COLO668 (cell line): ENCODE results near the gene SH3BGR.

Experiments used
- DNase-seq: peaks from one replicate; lab custom pipeline; 2025; ENCODE audit not compliant: unreplicated experiment; lab: John Stamatoyannopoulos, UW

Gene SH3BGR

DNA sequence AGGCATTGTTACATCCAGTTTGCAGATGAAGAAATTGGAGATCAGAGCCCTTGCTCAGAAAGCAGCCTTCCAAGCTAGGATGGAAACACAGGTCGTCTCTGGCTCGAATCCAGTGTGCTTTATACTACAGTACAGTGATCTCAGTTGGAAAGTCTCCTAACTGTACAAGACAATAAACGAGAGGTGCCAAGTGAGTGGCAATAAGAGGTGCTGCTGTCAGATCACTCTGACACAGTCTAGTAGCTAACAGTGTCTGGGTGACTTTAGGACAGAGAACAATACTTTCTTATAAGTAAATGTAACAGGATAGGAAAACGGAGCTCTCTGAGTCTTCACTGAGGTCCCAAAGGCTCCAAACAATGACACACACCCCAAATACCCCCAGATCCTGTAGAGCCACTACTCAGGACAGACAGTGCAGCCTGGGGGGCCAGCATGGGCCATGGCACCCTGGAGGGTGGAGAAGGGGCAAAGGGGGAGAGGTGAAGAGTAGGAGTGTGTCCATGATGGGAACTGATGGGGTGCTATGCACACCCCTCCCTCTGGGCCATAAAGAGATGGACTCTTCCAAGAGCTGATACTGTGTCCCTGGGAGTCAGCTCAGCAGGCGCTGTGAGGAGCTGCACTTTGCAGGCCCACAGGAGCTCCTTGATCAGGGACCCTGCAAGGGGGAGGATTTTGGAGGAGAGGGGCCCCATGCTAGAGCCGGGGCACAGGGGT is 3.3 kb downstream of the SH3BGR start:
- DNase-seq, result no peak

DNA sequence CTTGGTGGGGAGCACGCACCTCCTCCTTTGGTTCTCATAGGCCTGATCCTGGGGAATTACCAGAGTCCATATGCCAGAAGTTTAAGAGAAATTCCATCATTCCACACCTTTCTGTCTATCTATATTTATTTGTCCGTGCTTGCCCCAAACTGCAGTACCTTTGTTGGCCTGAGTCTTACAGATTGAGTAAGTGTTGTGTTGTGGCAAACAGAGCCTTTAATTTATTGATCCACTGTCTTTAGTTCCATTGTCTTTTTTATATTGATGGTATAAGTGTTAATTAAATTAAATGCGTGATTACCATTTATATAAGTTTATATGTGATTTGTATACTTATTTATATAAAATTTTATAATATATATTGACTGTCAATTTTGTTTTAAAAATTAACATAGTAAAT is 4.9 kb downstream of the SH3BGR start:
- no peak for DNase-seq

DNA sequence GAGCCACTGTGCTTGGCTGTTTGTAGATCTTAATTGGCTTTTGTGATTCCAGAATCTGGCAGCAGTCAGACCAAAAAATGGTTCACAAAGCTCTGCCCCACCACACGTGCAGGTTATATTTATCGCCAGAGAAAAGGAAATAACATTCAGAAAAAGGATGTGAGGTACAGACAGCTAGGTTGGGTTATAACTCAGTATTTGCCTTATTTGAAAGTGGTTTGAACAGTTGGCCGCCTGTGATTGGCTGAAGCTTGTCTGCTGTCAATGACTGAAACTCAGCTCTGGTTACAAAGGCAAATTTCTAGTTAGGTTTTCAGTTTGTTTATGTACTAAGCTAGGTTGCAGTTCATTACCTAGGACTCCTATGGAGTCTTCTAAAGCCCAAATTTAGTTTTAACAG is 9.6 kb downstream of the SH3BGR start:
- DNase-seq, result no peak

DNA sequence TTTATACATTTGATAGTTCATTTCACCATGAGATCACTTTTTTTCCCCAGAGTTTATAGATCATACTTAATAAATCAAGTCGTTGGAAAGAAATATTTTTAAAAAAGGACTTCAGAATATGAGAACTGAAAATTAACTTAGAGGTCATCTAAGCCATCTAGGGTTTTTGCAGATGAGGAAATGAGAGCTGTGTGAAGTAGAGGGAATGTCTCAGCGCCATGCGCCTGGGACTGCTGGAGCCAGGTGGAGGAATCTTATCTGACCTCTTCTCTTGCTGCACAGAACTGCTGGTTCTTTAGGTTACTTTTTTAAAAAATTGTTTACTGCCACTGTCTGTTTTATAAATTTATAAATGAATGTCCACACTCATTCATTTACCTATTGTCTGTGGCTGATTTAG is 11.5 kb downstream of the SH3BGR start:
- DNase-seq, result no peak

DNA sequence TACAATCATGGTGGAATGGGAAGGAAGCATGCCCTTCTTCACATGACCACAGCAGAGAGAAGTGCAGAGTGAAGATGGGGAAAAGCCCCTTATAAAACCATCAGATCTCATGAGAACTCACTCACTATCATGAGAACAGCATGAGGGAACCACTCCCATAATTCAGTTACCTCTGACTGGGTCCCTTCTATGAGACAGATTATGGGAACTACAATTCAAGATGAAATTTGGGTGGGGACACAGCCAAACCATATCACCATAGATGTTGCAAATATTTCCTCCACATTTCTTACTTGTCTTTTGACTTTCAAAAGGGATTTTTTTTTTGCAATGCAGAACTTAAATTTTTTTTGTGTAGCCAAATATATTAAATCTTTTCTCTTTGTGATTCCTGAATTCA is 14.8 kb downstream of the SH3BGR start:
- no peak for DNase-seq

DNA sequence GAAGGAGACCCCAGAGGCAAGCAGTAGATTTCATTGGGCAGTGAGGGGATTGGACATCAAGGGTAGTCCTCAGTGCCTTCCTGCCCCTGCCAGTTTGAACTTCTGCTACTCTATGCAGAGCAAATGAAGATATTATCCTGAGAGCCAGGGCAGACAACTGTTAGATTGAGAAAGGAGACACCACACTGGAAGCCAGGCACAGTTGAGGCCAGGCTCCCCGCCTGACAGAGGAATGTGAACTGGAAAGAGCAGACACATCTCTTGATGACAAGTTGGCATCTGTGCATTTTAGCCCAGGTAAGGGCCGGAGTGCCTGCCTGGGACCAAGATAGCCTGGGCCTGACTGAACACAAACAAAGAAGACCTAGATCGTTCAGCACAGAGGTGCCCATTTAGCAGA is 16.0 kb downstream of the SH3BGR start:
- DNase-seq, result no peak

DNA sequence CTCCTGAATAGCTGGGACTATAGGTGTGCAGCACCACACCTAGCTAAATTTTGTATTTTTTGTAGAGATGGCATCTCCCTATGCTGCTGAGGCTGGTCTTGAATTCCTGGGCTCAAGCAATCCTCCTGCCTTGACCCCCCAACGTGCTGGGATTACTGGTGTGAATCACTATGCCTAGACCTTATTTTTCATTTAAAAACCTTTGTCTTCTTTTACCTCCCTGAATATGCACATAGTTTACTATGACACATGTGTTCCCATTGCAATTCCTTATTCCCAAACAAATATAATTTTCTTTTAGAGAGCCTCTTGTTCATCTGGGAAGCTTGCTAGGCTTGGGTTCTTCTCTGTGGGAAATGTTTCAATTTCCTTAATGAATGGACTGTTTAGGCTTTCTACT is 16.8 kb downstream of the SH3BGR start:
- DNase-seq, result no peak

DNA sequence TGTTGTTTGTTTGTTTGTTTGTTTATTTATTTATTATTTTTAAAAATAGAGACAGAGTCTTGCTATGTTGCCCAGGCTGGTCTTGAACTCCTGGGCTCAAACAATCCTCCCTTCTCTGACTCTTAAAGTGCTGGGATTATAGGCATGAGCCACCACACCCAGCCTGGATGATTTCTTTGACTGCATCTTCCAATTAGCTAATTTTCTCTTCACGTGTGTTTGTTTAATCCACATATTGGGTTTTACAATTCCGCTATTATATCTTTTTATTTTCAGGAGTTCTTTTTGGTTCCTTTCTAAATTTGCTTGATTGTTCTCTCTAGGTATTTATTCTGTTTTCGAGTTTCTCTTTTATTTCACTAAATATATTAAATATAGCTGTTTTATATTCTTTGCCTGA is 19.8 kb downstream of the SH3BGR start:
- no peak for DNase-seq

DNA sequence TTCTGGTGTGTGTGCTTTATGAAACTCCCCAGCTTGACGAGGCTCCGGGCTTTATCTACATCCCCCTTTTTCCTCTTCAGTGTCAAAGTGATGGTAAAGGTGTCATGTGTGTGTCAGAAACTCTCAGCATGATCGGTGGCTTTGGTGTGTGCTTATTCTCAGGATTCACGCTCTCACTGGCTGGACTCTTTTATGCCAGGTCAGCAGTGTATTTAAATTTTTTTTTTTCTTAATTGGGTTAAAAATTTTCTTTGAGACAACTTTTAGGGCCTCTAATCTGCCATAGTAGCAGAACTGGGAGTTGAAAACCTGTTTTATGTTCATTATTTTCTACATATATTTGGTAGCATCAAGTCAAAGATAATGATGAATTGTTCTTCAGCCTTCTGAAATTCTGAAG is 21.0 kb downstream of the SH3BGR start:
- no peak for DNase-seq

DNA sequence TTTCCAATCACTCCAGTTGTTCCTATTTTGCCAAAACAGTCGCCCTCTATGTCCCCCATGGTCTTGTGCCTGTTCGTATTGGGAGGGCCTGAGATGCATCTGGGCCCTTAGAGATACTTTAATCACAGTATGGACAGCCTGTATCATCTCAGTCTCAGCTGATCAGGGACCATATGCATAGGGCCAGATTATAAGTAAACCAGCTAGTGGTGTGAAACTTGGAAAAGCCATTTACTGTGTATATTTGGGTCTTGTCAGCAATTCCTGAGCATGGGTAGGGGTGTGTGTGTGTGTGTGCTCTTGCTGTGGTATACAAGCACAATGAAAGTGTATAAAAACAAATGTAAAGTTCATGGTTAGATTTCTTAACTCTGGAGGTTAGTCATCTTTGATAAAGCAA is 22.8 kb downstream of the SH3BGR start:
- no peak for DNase-seq

DNA sequence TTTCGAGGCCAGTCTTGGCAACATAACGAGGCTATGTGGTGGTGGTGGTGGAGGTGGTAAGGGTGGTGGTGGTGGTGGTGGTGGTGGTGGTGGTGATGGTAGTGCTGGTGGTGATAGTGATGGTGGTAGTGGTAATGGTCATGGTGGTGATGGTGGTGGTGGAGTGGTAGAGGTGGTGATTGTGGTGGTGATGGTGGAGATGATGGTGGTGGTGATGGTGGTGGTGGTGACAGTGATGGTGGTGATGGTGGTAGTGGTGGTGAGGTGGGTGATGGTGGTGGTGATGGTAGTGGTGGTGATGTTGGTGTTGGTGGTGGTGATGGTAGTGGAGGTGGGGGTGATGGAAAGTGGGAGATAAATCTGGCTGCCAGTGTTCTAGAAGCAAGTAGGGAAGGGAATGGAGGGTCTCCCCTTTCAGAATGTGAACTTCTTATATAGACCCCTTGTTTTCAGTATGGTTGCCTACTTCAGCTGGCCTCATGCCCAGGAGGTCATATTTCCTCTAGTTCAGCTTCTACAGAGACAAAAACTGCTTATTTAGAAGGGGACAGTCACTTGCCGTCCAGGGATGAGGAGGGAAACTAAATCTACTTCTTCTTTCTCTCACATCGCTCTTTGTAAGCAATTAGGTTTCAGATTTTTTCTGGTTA is 27.5 kb downstream of the SH3BGR start:
- no peak for DNase-seq

DNA sequence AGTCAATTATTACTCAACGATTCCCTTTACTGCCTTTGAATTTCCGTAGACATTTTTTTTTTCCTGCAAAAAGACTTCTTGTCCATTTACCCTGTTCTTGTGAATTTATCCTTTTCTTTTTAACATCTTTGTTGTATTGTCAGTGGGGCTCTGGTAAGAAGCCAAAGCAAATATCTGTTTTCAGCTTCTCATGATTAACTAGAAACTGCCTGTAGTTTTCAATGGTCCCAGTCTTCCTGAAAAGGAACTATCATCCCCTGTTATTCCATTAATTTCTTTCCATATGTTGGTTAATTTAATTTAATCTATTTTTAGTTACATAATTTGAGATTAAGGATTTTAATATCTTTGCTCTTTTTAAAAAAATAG is 28.0 kb downstream of the SH3BGR start:
- no peak for DNase-seq

DNA sequence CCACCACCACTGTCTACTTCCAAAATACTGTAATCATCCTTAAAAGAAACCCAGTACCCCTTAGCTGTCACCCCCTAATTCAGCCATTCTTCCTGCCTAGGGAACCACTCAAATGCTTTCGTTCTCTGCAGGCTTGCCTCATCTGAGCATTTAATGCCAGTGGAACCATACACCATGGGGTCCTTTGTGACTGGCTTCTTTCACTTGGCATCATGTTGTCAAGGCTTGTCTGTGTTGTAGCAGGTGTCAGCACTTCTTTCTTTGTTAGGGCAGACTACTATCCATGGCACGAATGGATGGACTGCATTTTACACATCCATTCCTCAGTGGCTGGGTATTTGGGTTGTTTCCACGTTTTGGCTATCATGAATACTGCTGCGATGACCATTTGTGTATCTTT is 28.5 kb downstream of the SH3BGR start:
- no peak for DNase-seq

DNA sequence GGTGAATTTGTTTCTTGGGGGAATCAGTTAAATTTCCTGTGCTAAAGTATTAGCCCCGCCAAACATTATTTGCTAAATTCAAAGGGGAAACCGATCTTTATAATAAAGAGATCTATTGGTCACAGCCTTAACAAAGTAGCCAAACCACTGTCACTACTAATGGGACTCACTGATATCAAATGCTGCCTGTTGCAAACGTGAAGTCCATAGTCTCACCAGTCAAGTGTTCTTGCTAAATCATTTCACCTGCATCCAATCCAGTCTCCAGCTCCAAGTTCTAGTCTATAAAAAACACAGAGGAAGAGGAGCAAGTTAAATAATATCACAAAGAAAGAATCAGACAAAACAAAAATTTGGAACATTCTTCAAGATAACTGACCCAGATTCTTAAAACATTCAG is 30.1 kb downstream of the SH3BGR start:
- DNase-seq, result no peak

DNA sequence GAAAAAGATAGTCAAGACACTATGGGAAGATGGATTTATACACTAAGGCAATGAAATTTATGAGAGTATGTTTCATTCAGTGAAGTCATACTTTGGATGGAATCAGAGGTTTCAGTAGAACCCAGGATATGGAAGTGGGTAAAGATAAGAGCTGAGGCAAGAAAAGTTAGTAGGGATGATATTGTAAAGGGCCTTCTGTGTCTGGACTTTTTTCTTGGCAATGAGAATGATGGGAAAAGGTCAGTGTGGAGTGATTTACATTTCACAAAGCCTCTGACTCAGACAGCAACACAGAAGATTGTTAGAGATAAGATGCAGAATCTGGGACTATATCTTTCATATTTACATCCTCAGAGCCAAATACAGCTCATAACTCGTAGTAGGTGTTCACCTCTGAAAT is 32.1 kb downstream of the SH3BGR start:
- no peak for DNase-seq

DNA sequence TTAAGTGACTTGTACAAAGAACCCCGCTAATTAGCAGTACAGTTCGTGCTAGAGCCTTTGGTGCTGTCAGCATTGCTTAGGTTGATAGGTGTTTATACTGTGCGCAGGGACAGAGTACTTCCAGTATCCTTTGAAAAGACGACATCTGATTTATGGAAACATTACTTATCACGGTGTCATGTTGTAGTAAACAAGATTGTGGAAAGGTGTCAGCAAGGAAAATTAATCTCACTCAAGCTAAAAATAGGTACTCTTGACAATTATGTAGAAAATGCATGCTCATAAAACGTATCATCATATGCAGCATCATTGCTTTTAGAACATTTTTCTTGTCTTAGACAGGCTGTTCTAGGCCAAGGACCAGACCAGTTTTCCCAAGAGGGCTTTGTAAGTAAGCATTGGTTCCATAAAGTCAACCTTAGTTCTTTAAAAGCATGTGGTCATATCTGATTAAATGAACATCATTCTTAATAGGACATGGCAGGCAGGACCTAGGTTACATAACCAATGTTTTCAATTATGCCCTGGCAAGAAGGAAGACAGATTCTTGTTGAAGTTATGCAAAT is 33.0 kb downstream of the SH3BGR start:
- no peak for DNase-seq

DNA sequence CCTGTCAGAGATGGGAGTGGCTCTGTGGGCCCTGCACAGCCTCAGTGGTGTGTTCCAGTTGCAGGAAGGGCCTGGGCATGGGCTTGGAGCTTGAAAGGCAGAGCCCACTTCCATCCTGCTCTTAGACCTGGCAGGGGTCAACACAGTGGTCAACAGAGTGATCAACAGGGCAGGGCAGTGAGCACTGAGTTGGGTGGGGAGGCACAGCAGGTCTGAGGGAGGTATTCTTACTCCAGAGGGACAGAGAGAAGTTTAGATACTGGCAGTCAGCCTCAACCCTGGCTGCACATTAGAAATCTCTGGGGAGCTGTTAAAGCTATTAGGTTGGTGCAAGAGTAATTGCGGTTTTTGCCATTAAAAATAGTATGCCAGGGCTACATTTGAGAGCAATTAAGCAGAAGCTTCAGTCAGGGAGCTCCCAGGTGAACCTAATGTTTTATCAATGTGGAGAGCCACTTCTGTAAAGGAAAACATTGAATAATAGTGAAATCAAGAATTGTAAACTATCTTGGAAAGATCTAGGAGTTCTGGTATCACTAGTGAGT is 37.7 kb downstream of the SH3BGR start:
- DNase-seq, result no peak

DNA sequence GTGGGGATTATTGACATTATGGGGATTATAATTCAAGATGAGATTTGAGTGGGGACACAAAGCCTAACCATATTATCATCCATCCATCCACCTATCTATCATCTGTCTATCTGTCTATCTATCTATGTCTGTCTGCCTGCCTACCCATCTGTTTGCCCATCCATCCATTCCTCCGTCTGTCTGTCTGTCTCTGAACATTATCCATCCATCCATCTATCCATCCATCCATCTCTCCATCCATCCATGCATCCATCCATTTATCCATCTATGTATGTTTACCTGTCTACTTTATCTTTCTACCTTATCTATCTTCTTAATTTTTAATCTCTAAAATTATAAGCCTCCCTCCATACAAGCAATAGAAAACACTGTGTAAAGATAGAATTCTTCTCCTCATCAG is 47.4 kb downstream of the SH3BGR start:
- DNase-seq, result no peak

DNA sequence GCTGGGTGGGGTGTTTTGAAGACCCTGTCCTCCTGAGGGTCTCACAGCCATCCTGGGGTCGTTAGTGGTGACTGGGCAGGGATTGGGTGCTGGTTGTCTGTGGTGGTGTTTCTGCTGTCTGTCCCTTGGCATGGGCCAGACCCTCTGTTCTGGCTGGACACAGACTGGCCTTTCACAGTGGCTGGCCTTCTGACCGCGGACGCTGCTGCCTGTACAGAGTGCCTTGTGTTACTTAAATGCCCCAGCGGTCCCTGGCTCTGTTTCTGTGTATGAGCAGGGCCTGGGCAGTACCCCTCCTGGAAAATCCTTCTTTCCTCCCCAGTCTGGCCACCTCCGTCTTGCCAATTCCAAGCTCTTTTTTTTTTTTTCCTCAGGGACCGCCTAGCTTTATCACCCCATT is 50.9 kb downstream of the SH3BGR start:
- no peak for DNase-seq

DNA sequence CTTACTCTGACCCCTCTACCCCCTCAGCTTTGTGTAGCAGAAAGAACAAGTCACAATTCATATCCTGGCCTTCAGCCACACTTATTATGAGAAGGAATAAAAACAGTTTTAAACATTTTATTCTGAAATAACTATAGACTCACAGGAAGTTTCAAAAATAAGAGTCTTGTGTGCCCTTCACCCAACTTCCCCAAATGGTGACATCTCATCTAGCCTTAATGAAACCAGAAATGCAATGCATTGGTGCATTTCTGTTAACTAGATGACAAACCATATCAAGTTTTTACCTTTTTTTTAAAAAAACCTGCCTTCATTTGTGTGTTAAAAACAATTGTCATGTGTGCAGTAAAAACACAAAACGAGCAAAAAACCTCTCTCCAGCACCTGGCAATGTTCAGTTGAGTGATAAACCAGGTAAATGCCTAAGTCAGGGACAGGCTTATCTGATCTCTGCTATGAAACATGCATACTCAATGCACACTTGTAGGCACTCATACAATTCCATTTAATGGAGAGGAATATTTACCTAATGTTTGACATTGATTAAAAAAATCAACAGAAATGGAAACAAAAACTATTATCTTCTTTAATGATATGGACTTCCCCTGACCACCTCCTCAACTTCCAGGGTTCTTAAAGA is 51.5 kb downstream of the SH3BGR start:
- no peak for DNase-seq

DNA sequence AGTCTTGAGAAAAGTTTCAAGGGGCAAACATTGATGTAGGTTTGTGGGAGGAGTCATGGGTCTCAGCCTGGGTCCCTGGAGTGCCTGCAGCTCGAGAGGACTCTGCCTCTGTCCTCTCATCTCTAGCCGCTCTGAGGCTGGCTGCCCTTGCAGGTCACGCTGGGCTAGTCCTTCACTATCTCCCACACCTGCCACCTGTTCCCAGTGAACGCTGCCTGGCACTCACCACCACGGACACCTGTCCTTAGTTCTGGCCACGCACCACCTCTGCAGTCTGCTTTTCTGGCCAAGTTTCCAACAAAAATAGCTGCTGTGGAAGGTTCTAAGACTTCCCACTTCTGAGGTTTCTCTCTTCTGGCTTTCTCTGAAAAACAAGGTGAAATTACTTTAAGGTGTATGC is 52.5 kb downstream of the SH3BGR start:
- DNase-seq, result peak; percentile 38

DNA sequence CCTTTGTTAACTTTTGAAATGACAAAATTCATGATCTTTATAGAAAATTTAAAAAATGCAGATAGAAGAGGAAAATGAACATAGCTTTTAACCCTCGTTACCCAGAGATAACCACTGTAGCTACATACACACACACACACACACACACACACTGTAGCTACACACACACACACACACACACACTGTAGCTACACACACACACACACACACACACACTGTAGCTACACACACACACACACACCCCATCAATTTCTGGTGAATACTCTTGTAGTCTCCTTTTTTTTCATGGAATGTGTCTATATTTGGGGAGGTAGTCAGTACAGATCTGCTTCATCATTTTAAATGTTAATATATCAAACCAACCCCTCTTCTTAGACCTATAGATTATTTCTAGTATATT is 58.5 kb downstream of the SH3BGR start:
- no peak for DNase-seq
